Panc1 (cell line): ENCODE data around the gene ZDHHC1. TPM values are rescaled to one million over a fixed set of nuclear protein-coding genes. Genes with fewer than 3 reads are reported as not detected.

Source experiments
- ATAC-seq: fragments of 200-7000 bp; cut with Tn5 transposase; 2 replicates; pipeline ENCODE4 v1.9.1; 2020; ENCODE audit warnings: mild to moderate bottlenecking, moderate library complexity
- BruUV-seq: library from RNA; stranded (reverse); fragments of 400-500 nt; replicated peaks from 2 replicates; lab custom pipeline; 2021; lab: Mats Ljungman, UMichigan
- CTCF ChIA-PET: fragments of 300-600 bp; sonication (Branson Sonifier 250); formaldehyde crosslinking; loops from one replicate; lab custom pipeline; 2022; ENCODE audit warnings: antibody characterized with exemption; lab: Charles Lee
- POLR2A ChIA-PET: fragments of 300-600 bp; sonication (Branson Sonifier 250); formaldehyde crosslinking; loops from one replicate; lab custom pipeline; 2022; ENCODE audit warnings: antibody characterized with exemption; lab: Charles Lee
- DNase-seq: peaks from one replicate; pipeline ENCODE4 v3.0.0-alpha.2; 2010; ENCODE audit warnings: low read depth, low spot score
- H3K27ac ChIP-seq: 2 replicates; pipeline ENCODE4 v1.5.1; 2011; ENCODE audit warnings: mild to moderate bottlenecking, low read length, inconsistent platforms
- H3K27me3 ChIP-seq: fragments of 200-500 bp; sonication (Bioruptor generic); 2 replicates; pipeline ENCODE4 v1.6.0; 2014; ENCODE audit warnings: low read length, inconsistent platforms; ENCODE audit not compliant: control insufficient read depth, insufficient read depth
- H3K36me3 ChIP-seq: fragments of 200-500 bp; sonication (Bioruptor generic); 2 replicates; pipeline ENCODE4 v1.5.1; 2014; ENCODE audit warnings: inconsistent platforms, mild to moderate bottlenecking, low read length, moderate library complexity; ENCODE audit not compliant: control insufficient read depth, insufficient read depth
- H3K4me1 ChIP-seq: 2 replicates; pipeline ENCODE4 v1.5.1; 2011; ENCODE audit warnings: inconsistent platforms, mild to moderate bottlenecking, low read length, moderate library complexity; ENCODE audit not compliant: control insufficient read depth, insufficient read depth
- H3K4me3 ChIP-seq, 2 experiments: 2 replicates each; pipeline ENCODE4 v1.5.1; 2011 to 2012; ENCODE audit warnings: low read depth in 2 of 2, low read length in 2 of 2, mild to moderate bottlenecking in 2 of 2, inconsistent platforms in 1 of 2, moderate library complexity in 1 of 2
- H3K9me3 ChIP-seq: fragments of 200-500 bp; sonication (Bioruptor generic); 2 replicates; pipeline ENCODE4 v1.5.1; 2014; ENCODE audit warnings: low read depth, mild to moderate bottlenecking, inconsistent platforms, low read length, moderate library complexity; ENCODE audit not compliant: control insufficient read depth, insufficient read depth
- CTCF ChIP-seq: fragments of 450-650 bp; IDR thresholded peaks from 2 replicates; pipeline ENCODE4 v1.5.1; 2017; ENCODE audit warnings: mild to moderate bottlenecking
- POLR2AphosphoS5 ChIP-seq: IDR thresholded peaks from 2 replicates; pipeline ENCODE4 v1.6.1; 2012; ENCODE audit warnings: mild to moderate bottlenecking, low read depth, low read length, moderate library complexity
- REST ChIP-seq, 2 experiments: IDR thresholded peaks; 2 replicates each; pipeline ENCODE4 v1.6.1; 2011 to 2012; ENCODE audit warnings: low read depth in 2 of 2, control low read depth in 1 of 2, low read length in 1 of 2, mild to moderate bottlenecking in 1 of 2, moderate library complexity in 1 of 2; ENCODE audit not compliant: insufficient read depth in 1 of 2
- SIN3A ChIP-seq: IDR thresholded peaks from 2 replicates; pipeline ENCODE4 v1.6.1; 2012; ENCODE audit warnings: low read depth, mild to moderate bottlenecking, low read length, moderate library complexity, borderline replicate concordance; ENCODE audit not compliant: insufficient read depth
- TCF7L2 ChIP-seq: IDR thresholded peaks from 2 replicates; pipeline ENCODE4 v1.6.1; 2011; ENCODE audit warnings: mild to moderate bottlenecking, low read depth, low read length, inconsistent platforms
- in situ Hi-C: cut with HindIII; loops from 2 replicates; pipeline ENCODE4 v1.10.0; 2016; ENCODE audit warnings: low sequenced_read_pairs, low pct_unique_long_range_greater_than_20kb
- intact Hi-C: fragments of 100-400 bp; cut with micrococcal nuclease; formaldehyde crosslinking; loops from one replicate; pipeline ENCODE4 v1.10.0; 2022; ENCODE audit not compliant: unreplicated experiment
- total RNA-seq: library from RNA; stranded (reverse); gene quantifications from one replicate; pipeline ENCODE4 v1.2.1, GENCODE V29; 2021; ENCODE audit not compliant: unreplicated experiment

The ZDHHC1 gene
- total RNA-seq, 1 experiment from 2014 or later: 7.8 TPM

DNA sequence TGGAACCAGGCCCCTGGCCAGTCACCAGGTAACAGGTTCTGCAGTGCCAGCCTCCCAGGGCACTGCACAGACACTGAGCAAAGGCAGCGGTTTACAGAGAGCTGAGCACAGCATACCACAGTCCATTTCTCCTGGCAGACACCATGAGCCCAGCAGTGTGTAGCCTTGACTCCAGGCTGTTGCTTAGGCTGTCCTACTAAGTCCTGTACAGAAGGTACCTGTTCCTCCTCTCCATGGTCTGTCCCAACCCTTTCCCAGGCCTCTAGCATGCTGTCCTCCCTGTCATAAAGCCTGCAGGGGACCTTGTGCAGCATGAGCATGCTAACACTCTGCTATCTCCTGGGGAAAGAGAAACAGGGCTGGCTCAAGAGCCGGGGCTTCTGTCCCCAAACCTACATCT, 44.7 kb upstream of the ZDHHC1 start:
- BruUV-seq: no TSS peak
- POLR2A ChIA-PET: no interaction called here
- in situ Hi-C loops: no loop called here

GRCh38 chr16:67460168-67460567, 43.9 kb upstream of the ZDHHC1 start:
- no peak for ATAC-seq
- no peak for DNase-seq
- Histone ChIP-seq H3K27ac (no peak overlapping the region), H3K4me1 (no peaks in the 10 kb centered on the region), H3K4me3 (no peak overlapping the region), H3K9me3 (no peaks in the 10 kb centered on the region), H3K36me3 (no peaks in the 10 kb centered on the region), H3K27me3 (no peaks in the 10 kb centered on the region)
- ChIA-PET POLR2A (no interaction called here), CTCF (no interaction called here)
- in situ Hi-C loops (no loop called here), intact Hi-C loops (no loop called here)
- no peak for TF ChIP-seq CTCF
- no peak for TF ChIP-seq TCF7L2
- TF ChIP-seq SIN3A: no peak
- no peak for TF ChIP-seq REST (IDR thresholded peaks at IDR 0.05; ENCODE audit: insufficient read depth in 1 of 2, low read depth in 2 of 2, low read length in 1 of 2)
- TF ChIP-seq POLR2AphosphoS5: no peak
- no TSS peak for BruUV-seq

More for the DNA sequence above, 44.7 kb upstream of the ZDHHC1 start:
- DNase-seq: no peak
- TF ChIP-seq CTCF (no peak), SIN3A (no peak), TCF7L2 (no peak), POLR2AphosphoS5 (no peak), REST (IDR thresholded peaks at IDR 0.05; ENCODE audit: insufficient read depth in 1 of 2, low read depth in 2 of 2, low read length in 1 of 2) (no peak)
- H3K4me1 ChIP-seq: no peaks in the 10 kb centered on the region
- H3K4me3 ChIP-seq: no peak overlapping the region
- CTCF ChIA-PET: no interaction called here
- intact Hi-C loops: no loop called here
- no peak for ATAC-seq
- no peak overlapping the region for H3K27ac ChIP-seq
- no peaks in the 10 kb centered on the region for H3K36me3 ChIP-seq
- no peaks in the 10 kb centered on the region for H3K27me3 ChIP-seq
- H3K9me3 ChIP-seq: no peaks in the 10 kb centered on the region
